Endometrium (tissue), 2 donors: ENCODE results near the gene TUBGCP3.
"Not testable (repeated sequence)": the region's sequence is repeated elsewhere in the genome, so short reads cannot be mapped to it uniquely, and the experiment has no call there.

Experiments used
- FAIRE-seq: peaks from 2 replicates; lab custom pipeline; 2012; peaks lifted over from hg19 to GRCh38; lab: Jason Lieb, UNC
- donor health status: control.
- donor health status: control.

TUBGCP3 gene

DNA sequence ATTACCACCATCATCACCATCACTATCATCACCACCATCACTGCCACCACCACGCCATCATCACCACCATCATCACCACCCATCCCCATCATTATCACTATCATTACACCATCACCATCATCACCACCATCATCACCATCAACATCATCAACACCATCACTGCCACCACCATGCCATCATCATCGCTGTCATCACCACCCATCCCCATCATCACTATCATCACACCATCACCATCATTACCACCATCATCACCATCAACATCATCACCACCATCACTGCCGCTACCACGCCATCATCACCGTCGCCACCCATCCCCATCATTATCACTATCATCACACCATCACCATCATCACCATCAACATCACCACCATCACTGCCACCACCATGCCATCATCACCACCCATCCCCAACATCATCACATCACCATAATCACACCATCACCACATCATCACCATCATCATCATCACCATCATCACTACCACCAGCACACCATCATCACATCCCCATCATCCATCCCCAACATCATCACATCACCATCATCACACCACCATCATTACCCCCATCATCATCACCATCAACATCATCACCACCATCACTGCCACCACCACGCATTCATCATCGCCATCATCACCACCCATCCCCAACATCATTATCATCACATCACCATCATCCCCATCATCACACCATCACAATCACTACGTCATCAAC lies 61.7 kb downstream of the TUBGCP3 start:
- FAIRE-seq: no peak

DNA sequence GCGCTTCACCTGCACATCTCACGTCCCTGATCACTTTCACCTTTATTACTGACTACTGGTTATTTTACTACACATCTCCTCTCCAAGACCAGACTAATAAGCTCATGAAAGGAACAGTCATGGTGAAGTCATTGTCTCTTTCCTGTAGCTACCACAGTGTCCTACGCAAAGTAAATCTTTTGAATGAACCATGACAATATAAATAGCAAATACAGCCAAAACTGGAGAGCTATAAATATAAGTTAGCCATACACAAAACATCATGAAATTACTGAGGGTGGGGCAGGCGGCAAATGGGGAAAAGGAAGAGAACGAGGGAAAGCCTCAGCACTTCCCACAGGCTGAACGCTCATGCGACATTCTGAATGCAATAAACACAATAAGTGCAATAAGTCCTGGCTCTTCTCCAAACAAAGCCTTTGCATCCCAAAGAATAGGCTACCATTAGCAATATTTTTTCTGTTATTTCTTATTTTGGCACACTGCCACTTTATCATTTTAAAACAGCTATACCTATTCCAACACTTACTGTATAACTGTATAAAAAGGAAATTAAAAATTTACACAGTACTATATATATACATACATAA lies 62.5 kb downstream of the TUBGCP3 start:
- FAIRE-seq: no peak

DNA sequence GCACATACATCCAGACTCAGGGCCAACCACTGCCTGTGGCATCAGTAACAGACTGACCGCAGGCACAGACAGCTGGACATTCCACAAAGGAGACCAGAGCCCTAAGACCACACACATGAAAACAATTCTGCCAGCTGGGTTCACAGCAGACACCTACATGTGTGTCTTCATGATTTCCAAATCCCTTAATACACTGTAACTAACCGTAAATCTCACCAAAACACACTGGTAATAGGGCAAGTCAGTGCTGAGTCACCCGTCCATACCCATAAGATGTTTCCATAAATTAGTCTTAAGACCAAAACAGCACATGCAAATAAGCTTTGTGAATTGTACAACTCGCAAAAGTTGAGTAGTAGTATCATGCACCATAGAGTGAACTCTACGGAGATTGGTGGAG lies 65.4 kb downstream of the TUBGCP3 start:
- FAIRE-seq: no peak

DNA sequence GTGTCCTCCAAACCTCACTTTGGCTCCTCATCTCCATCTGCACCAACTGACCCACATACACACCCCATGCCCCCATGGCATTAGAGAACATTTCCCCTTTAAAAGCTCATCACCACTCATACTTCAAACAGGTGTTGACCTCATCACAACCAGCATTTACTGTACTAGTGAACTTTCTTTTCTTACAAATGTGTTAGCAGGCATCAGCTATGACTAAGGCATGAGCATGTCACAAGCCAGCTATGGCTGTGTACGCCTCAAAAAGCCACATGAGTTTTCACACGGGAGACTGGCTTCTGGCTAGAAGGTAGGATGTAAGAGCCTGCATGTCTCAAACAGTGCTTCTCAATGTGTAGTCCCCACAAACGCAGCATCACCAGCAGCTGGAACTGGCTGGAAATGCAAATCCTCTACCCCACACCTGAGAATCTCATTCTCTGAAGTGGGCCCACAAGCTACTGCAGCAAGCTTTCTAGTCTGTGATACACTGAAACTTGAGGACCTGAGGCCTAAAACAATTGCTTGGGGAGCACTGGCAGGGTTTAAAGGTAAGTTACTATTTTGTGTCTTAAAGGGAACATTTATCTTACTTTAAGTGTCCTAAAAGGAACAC lies 66.8 kb downstream of the TUBGCP3 start:
- FAIRE-seq: no peak

DNA sequence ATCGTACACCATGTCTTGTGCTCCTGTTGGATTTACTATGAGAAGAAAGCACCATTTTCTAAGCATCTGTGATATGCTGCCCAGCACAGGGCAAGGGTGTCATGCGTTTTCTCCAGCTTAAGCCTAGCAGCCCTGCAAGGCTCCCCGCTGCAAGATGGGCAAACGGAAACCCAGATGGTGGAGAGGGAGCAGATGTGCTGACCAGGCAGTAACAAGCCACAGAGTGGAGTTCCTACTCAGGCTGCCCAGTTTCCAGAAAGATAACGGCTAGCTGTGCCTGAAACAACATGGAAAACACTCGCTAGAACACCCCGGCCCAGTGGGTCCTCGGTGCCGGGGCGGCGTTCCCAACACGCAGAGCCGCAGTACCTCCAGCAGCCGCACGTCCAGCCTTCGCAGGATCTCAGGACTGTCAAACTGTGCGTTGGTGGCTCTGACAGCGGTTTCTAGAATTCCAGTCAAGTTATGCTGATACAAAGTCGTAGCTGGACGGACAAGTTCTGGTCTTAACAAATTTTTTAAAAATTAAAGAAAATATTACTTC lies 68.4 kb downstream of the TUBGCP3 start:
- no peak for FAIRE-seq

DNA sequence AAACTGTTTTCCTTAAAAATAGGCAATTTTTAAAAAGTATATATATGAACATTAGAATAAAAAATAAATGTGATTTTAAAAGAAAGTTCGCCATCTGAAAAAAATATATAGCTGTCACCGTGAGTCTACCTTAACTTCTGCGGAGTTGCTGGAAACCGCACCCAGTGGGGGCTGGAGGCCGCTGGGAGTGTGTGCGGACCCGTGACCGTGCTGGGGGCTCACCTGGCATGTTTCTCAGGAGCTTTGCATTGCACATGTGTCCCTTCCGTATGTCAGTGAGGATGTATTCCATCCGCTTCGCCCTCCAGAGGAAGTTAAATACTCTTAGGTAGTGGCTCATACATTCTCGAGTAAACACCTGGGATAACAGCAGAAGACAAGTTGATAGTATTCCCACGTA lies 71.7 kb downstream of the TUBGCP3 start:
- FAIRE-seq: no peak

DNA sequence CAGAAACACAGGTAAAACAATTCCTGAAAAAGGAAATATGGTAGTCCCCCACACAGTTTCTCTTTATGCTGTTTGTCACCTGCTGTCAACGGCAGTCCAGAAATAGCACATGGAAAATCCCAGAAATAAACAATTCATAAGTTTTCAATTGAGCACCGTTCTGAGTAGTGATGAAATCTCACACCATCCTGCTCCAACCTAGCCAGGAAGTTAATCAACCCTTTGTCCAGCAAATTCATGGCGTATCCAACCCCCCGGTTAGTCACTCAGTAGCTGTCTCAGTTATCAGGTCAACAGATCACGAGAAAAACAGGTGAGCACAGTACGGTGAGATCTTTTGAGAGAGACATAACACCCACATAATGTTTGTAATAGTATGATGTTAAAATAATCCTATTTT lies 74.2 kb downstream of the TUBGCP3 start:
- FAIRE-seq: no peak

DNA sequence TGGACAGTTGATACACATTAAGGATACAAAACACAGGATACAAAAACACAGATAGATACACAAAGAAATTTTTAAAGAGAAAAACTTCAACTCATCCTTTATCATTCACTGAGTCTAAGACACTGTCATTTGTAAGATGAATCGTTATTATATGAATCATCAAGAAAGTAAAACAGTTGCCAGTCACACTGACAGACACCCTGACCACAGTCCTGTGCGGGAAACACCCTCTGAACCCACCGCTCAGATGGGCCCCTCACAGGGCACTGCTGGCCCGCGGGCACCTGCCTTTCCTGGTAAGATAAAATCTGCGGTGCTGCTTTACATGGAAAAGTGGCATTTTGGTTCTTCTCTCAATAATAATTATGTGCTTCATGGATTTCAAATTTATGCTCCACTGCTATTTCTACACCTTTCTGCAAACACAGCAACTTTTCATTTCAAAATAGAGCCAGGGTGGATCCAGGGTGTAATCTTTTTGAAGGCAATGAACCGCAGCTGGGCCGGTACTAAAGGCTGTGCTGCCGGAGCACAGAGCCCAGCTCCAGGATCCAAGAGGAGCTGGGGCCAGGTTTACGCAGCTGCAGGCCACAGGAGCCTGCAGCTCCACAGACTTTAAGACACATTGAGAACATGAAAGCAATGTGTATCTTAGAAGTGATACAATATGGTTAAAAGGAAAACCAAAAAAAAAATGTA lies 76.8 kb downstream of the TUBGCP3 start:
- FAIRE-seq: no peak

DNA sequence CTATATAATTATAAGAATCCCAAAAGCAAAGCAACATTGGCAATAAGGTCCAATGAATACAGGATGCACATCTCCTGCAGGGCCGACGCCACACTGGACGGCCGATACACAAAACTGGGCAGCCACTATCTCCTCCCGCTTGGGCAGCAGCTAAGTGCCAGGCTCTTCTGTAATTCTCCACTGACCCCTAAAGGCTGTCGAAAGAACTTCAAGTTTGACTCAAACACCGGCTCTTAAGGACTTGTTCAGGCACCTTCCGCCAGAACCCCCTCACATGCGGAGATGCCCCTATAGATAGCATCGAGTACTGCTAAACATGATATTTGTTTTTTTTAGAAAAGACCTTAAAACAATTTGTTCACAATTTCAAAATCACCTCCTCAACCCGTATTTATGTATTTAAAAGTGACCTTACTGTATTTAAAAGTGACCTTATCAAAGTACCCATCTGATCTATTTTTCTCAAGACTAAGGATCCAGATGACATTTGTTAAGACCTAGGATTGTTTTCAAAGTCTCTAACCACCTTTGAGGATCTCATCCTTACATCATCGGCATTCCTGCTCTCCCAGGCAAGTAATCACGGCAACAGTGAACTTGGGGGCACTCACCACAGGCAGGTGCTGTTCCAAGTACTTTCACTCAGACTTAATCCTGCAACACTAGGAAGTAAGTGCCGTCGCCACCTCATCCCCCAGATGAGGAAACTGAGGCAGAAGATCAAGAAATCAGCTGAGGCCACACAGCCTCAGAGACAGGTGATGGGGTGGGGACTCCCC lies 77.8 kb downstream of the TUBGCP3 start:
- no peak for FAIRE-seq

DNA sequence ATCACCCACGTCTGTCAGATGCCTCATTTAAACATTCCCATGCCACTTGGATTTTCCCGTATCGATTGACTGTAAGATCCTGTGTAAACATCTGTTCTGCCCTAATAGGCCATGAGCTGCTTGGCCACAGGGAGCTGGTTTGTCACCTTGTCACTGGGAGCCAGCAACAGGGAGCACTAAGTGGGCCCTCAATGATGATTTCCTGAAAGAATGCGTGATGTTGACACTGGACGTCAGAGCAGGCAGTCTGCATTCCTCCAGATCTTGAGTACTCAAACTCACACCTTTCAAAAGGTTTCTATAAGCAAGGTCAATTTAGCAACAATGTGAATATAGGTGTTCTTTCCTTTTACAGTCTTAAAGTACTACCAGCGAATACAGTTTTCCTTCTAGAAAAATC lies 78.8 kb downstream of the TUBGCP3 start:
- FAIRE-seq: no peak

DNA sequence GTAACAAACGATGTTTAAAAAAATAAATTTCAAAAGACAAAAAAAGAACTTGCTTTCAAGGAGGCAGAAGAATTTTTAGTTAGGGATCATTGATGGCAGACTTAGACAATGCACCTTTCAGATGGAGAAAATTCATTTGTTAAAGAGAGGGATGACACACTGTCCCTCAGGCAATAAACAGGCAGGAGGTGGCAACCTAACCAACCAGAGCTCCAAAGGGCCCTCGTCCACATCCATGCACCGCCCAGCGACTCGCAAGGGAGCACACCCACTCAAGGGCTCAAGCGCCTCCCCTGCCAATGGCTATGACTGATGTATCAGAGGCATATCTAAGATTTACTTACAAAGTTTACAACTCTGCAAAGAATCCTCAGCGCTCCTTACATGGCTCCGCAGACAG lies 81.9 kb downstream of the TUBGCP3 start:
- no peak for FAIRE-seq

DNA sequence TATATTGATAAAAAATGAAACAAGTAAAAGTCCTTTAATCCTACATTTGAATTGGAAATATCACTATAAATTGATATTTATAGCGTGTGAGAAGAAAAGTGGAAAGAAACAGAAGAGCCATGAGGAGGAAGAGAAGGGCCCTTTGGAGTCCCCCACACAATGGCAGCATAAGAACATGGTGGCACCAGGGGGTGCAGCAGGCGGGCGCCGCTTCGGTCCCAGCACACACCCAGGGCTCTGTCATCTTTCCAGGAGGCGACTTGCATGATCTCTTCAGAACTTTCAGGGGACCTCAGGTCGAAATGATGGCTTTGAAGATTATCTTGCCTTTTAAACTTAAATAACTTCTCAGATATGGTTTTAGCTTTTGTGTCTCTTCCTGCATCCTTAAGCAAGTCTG lies 91.8 kb downstream of the TUBGCP3 start:
- no peak for FAIRE-seq

DNA sequence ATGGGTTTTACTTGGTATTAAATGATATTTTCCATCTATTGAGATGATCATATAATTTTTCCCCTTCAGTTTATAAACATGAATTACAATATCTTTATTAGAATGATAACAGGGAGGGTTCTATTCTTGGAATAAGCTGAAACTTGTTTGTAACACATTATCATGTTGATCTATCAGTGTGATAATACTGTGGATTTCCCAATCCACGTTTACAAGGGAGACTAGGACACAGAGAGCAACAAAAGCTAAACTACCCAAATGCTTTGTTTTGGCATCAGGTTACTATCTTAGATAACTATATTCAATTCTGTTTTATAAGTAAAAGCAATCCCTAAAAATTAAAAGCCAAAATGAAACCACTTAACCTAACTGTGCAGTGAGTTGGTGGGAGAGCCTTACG lies 92.5 kb downstream of the TUBGCP3 start:
- FAIRE-seq: no peak

DNA sequence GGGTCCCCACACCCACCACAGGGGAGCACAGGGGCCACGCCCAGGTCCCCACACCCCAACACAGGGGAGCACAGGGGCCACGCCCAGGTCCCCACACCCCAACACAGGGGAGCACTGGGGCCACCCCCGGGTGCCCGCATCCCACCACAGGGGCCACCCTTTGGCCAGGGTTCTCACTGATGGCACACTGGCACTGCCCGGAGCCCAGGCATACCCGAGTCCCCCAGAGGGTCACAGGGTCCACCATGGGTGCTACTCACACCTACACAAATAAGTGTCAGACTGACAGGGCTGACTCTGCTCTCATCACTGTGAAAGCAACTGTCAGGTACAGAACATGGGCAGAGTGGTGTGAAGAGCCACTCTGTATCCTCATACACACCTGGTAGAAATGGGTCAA lies 98.8 kb downstream of the TUBGCP3 start:
- no peak for FAIRE-seq

DNA sequence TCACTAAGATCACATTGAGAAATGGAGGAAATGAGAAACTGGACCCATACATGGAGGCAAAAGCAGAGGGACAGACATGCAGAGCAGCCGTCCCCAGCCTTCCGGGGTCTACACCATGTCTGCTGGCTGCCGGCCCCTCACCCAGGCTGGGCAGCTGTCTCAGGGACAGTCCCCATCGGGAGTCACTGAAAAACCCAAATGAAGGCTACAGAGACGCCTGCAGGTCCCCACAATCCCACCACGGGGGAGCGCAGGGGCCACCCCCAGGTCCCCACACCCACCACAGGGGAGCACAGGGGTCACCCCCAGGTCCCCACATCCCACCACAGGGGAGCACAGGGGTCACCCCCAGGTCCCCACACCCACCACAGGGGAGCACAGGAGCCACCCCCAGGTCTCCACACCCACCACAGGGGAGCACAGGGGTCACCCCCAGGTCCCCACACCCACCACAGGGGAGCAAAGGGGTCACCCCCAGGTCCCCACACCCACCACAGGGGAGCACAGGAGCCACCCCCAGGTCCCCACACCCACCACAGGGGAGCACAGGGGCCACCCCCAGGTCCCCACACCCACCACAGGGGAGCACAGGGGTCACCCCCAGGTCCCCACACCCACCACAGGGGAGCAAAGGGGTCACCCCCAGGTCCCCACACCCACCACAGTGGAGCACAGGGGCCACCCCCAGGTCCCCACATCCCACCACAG lies 99.5 kb downstream of the TUBGCP3 start:
- FAIRE-seq: not testable (repeated sequence)

DNA sequence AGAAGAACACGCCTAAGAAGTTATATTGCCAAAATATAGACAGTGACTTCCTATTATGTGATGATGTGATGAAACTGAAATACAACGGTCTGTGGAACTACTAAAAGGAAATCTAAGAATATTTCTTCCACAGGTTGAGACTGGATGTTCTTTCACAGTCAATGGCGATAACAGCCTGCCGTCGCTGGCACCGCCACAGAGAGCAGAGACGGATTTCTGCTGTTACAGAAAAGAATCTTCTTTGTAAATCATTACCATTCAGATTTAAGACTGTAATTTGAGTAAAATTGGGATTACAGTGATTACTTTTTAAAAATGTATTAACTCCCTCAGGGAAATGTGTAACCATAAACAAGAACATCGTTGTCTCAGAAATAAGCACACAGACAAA lies 100.8 kb downstream of the TUBGCP3 start:
- FAIRE-seq: no peak

DNA sequence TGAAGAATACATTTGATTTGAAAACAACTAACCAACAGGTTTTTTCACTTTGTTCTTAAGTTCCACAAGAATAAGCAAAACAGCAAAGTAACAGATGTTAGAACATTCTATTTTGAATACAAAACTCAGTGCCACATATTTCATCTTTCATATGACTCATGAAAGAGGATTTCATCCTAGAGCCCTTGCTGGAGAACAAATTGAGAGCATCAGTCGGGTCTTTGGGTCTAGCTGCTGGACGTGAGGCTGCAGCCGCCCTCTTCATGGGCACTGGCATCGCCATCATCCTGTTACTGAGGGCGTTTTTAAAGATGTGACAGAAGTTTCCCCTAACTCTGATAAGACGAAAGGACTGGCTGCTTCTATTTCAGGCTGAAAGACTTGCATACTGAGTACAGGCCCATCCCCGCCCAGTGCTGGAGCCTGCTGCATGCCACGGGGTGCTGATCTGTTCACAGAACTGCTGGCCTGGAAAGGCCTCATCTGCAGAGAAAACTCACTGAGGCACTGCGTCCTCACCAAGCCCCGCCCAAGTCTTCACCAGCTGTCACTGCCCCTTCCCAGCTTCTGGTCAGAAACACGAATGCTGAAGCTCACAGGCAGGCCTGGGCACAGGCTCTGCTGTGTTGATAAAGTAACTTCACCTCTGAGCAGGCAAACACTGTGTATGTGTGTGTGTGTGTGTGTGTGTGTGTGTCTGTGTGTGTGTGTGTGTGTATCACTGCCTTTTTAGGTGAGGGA lies 101.4 kb downstream of the TUBGCP3 start:
- no peak for FAIRE-seq

DNA sequence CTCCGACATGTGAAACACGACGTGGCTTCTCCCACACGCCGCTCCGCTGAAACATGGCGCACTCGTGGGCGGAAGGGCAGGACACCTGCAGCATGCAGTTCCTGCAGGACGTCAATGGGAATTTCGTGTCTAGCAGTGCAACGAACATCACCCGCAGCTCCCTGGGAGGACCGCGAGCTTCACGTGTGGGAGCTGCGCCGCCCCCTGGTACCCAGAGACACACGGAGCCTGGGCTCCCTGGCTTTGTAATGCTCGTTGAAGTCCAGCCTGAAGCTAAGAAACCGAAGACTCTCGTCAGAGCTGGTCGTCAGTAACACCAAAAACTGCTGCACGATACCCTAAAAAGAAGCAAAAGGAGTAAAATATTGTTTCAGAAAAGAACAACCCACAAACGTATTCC lies 102.1 kb downstream of the TUBGCP3 start:
- FAIRE-seq: not testable (repeated sequence)

DNA sequence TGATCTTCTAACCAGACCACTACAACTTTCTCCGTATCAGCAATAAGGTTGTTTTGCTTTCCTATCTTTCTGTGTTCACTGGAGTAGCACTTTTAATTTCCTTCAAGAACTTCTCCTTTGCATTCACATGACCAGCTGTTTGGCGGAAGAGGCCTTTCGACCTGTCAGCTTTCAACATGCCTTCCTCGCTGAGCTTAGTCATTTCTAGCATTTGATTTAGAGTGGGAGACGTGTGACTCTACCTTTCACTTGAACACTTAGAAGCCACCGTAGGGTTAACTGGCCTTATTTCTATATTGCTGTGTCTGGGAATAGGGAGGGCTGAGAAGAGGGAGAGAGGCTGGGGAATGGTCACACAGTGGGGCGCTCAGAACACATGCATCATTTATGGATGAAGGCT lies 104.7 kb downstream of the TUBGCP3 start:
- no peak for FAIRE-seq

DNA sequence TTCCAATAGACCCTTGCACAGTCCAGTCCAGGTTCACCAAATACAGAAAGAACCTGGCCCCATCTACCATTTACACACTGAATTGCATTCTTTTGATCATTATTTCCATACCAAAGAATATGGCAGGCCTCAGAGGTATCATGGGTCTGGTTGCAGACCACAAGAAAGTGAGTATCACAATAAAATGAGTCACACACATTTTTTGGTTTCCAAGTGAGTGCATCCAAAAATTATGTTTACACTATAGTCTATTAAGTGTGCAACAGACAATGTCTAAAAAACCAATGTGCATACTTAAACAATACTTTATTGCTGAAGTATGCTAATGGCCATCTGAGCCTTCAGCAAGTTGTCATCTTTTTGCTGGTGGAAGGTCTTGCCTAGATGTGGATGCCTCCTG lies 106.5 kb downstream of the TUBGCP3 start:
- FAIRE-seq: no peak

DNA sequence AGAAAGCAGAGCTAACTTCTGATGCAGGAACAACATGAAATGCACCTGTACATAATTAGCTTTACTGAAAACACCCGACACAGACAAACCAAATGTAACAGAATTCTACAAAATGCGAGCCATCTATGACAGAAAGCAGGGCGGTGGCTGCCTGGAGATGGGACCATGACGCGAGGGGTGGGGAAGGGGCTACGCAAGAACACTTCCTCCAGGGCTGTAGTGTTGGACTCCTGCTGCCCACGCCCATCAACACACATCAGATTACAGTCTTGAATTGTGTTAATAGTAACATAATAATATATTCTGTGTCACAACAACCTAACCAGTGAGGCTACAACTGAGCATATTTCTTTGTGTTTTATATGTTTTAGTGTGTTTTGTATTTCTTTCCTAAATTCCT lies 108.6 kb downstream of the TUBGCP3 start:
- no peak for FAIRE-seq
